ENCODE data around the gene INO80.
"Not testable (repeated sequence)": the region's sequence is repeated elsewhere in the genome, so short reads cannot be mapped to it uniquely, and the experiment has no call there.

The INO80 gene

DNA sequence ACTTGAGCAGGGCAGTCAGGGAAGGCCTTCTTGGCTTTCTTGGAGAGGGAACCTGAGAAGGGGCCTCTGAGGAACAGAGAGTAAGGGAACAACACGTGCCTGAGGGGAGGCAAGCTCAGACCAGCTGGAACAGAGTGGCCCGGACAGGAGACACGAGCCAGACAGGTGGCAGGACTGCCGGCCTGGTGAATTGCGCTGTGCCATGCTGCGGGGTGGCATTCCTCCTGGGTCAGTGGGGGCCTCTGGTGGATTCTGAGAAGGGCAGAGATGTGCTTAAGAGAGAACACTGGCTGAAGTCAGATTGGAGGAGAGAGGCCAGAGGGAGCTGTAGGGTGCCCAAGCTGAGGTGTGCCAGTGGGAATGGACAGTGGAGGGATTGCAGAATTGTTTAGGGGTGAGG lies 157.9 kb downstream of the INO80 start:
- no peak overlapping the region for H3K27ac ChIP-seq
- TF ChIP-seq, protein P1, sequence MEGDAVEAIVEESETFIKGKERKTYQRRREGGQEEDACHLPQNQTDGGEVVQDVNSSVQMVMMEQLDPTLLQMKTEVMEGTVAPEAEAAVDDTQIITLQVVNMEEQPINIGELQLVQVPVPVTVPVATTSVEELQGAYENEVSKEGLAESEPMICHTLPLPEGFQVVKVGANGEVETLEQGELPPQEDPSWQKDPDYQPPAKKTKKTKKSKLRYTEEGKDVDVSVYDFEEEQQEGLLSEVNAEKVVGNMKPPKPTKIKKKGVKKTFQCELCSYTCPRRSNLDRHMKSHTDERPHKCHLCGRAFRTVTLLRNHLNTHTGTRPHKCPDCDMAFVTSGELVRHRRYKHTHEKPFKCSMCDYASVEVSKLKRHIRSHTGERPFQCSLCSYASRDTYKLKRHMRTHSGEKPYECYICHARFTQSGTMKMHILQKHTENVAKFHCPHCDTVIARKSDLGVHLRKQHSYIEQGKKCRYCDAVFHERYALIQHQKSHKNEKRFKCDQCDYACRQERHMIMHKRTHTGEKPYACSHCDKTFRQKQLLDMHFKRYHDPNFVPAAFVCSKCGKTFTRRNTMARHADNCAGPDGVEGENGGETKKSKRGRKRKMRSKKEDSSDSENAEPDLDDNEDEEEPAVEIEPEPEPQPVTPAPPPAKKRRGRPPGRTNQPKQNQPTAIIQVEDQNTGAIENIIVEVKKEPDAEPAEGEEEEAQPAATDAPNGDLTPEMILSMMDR (conservative IDR thresholded peaks at IDR 0.05): no peak

DNA sequence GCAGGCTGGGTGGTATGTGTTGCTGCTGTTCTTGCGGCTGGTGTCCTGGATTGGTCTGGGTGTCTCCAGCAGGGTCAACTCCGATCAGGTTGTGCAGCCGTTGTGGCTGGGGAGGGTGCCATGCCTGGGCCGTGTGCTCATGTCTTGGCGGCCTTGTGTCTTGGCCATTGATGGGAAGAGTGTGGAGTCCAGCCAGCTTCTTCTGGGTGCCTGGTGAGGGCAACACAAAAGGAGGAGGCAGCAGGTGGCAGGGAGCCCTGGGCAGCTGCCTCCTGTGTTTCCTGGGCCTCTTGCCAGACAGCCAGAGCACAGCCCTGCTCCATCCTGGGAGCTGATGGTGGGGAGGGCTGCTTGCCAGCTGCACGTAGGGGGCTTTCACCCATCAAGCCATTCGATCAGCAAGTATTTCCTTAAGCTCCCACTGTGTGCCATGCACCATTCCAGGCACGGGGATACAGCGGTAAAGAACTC lies 158.5 kb downstream of the INO80 start:
- H3K27ac ChIP-seq: no peak overlapping the region
- TF ChIP-seq, protein P1 (conservative IDR thresholded peaks at IDR 0.05): no peak

DNA sequence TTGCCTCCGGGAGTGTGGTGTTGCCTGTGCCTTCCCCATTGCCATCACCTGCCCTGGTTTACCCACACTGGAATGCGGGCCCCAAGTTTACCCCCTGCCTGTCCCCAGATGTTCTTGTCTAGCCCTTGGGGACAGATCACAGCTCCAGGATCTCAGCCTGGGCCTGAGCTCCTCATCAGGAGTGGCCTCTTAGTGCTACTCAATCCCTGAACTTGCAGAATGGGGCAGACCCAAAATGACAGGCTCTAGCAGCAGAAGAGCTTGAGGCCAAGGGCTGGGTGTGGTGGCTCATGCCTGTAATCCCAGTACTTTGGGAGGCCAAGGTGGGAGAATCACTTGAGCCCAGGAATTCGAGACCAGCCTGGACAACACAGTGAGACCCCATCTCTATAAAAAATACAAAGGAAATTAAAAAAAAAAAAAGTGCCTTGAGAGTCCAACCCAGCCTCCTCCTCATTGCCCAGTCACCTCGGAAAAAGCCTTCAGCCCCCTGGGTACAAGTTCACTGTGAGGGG lies 159.0 kb downstream of the INO80 start:
- TF ChIP-seq, protein P1 (conservative IDR thresholded peaks at IDR 0.05): no peak
- no peak overlapping the region for H3K27ac ChIP-seq

DNA sequence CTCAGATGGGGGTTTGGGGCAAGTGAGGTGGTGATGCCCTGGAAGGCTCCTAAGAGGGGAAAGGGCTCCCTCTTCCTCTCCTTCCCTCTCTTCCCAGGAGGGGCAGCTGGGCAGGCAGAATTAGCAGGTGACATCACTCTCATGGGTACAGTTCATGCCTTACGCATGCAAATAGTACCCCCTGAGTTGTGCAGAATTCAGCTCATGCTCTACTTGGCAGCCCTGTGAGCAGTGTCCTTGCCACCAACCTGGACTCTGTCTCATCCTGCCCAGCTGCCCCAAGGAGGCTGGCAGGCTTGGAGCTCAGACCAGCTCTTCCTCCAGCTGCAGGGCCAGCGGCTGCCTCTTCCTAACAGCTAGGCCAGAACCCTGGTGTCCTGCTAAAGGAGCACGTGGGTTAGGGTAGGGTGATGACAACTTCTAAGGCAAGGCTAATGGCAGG lies 159.5 kb downstream of the INO80 start:
- H3K27ac ChIP-seq: no peak overlapping the region
- TF ChIP-seq, protein P1 (conservative IDR thresholded peaks at IDR 0.05): no peak

DNA sequence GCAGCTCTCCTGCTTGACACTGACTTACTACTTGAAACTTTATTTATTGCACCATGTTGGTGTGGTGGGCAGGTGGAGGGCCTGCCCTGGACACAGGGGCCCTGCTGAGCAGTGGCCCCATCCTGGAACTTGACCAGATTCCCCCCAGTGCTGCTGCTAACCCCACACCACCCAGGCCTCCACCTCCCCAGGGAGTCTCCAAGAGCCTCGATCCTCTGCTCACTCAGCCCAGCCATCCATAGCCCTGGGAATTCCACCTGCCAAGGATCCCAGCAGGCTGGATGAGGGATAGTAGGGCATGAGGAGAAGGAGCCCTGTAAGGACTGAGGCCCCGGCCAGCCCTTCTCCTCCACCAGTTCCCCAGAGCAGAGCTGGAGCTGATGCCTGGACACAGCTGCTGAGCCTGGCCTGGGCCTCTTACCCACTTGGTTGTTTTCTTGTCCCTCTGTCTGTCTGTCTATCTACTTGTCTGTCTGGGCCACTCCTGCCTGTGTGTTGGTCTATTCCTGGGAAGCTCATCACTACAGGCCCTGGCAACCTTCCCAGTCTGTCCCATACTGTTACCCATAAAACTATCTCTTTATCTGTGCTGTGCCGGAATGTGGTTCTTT lies 160.0 kb downstream of the INO80 start:
- no peak overlapping the region for H3K27ac ChIP-seq
- TF ChIP-seq, protein P1 (conservative IDR thresholded peaks at IDR 0.05): no peak

DNA sequence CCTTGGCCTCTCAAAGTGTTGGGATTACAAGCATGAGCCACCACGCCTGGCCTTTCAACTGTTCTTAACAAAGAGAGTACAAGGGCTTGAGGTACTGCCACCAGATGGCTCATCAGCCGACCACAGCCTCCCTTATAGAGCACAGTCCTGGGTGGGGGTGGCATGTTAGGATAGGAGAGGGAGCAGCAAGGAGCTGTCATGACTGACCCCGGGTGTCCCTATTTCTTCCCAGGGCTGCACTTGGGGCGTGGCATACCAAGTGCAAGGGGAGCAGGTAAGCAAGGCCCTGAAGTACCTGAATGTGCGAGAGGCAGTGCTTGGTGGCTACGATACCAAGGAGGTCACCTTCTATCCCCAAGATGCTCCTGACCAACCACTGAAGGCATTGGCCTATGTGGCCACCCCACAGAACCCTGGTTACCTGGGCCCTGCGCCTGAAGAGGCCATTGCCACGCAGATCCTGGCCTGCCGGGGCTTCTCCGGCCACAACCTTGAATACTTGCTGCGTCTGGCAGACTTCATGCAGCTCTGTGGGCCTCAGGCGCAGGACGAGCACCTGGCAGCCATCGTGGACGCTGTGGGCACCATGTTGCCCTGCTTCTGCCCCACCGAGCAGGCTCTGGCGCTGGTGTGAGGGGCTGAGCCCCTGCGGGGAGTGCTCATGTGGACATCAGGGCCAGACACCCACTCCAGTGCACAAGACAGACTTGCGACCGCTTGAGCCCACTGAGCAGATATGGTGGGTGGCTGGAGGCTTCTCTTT lies 160.8 kb downstream of the INO80 start:
- TF ChIP-seq, protein P1 (conservative IDR thresholded peaks at IDR 0.05): no peak
- no peak overlapping the region for H3K27ac ChIP-seq

DNA sequence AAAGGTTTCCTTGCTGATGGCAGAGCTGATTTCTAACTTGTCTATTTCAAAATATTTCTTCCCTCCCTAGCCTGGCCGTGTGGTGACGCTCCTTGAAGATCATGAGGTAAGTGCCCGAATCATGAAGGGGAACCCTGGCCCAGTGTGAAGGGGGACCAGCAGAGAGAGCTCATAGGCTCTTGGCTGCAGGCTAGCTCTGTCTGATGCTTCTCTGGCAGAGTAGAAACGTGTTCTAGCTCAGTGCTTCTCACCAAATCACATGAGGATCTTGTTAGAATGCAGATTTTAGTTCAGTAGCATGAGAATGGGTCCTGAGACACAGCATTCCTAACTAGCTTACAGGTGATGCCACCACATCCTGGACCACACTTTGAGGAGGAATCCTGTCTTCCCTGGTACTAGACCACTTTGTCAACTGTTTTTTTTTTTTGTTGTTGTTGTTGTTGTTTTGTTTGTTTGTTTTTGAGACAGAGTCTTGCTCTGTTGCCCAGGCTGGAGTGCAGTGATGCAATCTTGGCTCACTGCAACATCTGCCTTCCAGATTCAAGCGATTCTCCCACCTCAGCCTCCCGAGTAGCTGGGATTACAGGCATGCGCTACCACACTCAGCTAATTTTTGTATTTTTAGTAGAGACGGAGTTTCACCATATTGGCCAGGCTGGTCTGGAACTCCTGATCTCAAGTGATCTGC lies 161.8 kb downstream of the INO80 start:
- not testable (repeated sequence) for H3K27ac ChIP-seq
